IPS-11a (cell line): ENCODE data around the gene NCR1.
"Not testable (repeated sequence)": the region's sequence is repeated elsewhere in the genome, so short reads cannot be mapped to it uniquely, and the experiment has no call there.

ENCODE experiments used
- H3K4me3 ChIP-seq: one replicate; pipeline ENCODE4 v1.5.1; 2013; ENCODE audit warnings: low read depth, low read length, control low read depth

The NCR1 gene

GRCh38 chr19:54905803-54906511, at the start of gene NCR1:
TSS of gene NCR1 (plus strand) at chr19:54906148. CDS start at chr19:54906188, 40 bp downstream.
- H3K4me3 ChIP-seq = no peak within 1 kb of the TSS

GRCh38 chr19:54858476-54858875, 47.5 kb upstream of the NCR1 start:
- not testable (repeated sequence) for H3K4me3 ChIP-seq

- not testable (repeated sequence) for H3K4me3 ChIP-seq
These were observed 46.5 kb upstream of the NCR1 start for GRCh38 chr19:54859421-54859820.

- H3K4me3 ChIP-seq = not testable (repeated sequence)
These were observed 42.5 kb upstream of the NCR1 start for GRCh38 chr19:54863459-54863858.

GRCh38 chr19:54871696-54872095, 34.3 kb upstream of the NCR1 start:
- no peak overlapping the region for H3K4me3 ChIP-seq

- H3K4me3 ChIP-seq = no peak within 1 kb of the TSS
These were observed 32.0 kb upstream of the NCR1 start, which contains the start of gene FCAR for GRCh38 chr19:54873990-54874389. TSS of gene FCAR (plus strand) at chr19:54874235. CDS start at chr19:54874290, 55 bp downstream.

GRCh38 chr19:54875506-54875905, 30.4 kb upstream of the NCR1 start:
- H3K4me3 ChIP-seq = no peak overlapping the region

GRCh38 chr19:54877471-54877870, 28.5 kb upstream of the NCR1 start:
- H3K4me3 ChIP-seq = no peak overlapping the region

- H3K4me3 ChIP-seq = no peak overlapping the region
These were observed 24.1 kb upstream of the NCR1 start for GRCh38 chr19:54881884-54882283.

GRCh38 chr19:54882758-54883157, 23.2 kb upstream of the NCR1 start:
- no peak overlapping the region for H3K4me3 ChIP-seq

- H3K4me3 ChIP-seq = no peak overlapping the region
These were observed 22.7 kb upstream of the NCR1 start for GRCh38 chr19:54883228-54883627.

GRCh38 chr19:54888239-54888638, 17.7 kb upstream of the NCR1 start:
- no peak overlapping the region for H3K4me3 ChIP-seq

GRCh38 chr19:54889566-54889965, 16.4 kb upstream of the NCR1 start:
- no peak overlapping the region for H3K4me3 ChIP-seq

- H3K4me3 ChIP-seq = no peak overlapping the region
These were observed 12.5 kb upstream of the NCR1 start for GRCh38 chr19:54893406-54893805.

GRCh38 chr19:54894106-54894505, 11.8 kb upstream of the NCR1 start:
- not testable (repeated sequence) for H3K4me3 ChIP-seq

GRCh38 chr19:54896036-54896435, 9.9 kb upstream of the NCR1 start:
- H3K4me3 ChIP-seq = no peak overlapping the region

GRCh38 chr19:54898685-54899084, 7.3 kb upstream of the NCR1 start:
- H3K4me3 ChIP-seq = not testable (repeated sequence)

- H3K4me3 ChIP-seq = not testable (repeated sequence)
These were observed 6.3 kb upstream of the NCR1 start for GRCh38 chr19:54899646-54900045.

- H3K4me3 ChIP-seq = not testable (repeated sequence)
These were observed 4.8 kb upstream of the NCR1 start for GRCh38 chr19:54901153-54901552.

- no peak overlapping the region for H3K4me3 ChIP-seq
These were observed 3.9 kb upstream of the NCR1 start for GRCh38 chr19:54902061-54902460.

GRCh38 chr19:54903303-54903702, 2.6 kb upstream of the NCR1 start:
- H3K4me3 ChIP-seq = no peak overlapping the region

- not testable (repeated sequence) for H3K4me3 ChIP-seq
These were observed 1.7 kb upstream of the NCR1 start for GRCh38 chr19:54904261-54904660.

GRCh38 chr19:54905421-54905802, 536 bp upstream of the NCR1 start:
- H3K4me3 ChIP-seq = no peak overlapping the region
